Measurements from ENCODE around the gene ZNF470.

ZNF470 gene

GRCh38 chr19:56567274-56568120 lies at the start of gene ZNF470:
TSS of gene ZNF470 (plus strand) at chr19:56567468. CDS start at chr19:56570312, 2,844 bp downstream.
- peak; percentile 88 for DNase-seq

GRCh38 chr19:56525214-56525860 lies 41.9 kb upstream of the ZNF470 start:
- DNase-seq: no peak

- DNase-seq: no peak
These were observed 29.8 kb upstream of the ZNF470 start for GRCh38 chr19:56537442-56537841.

GRCh38 chr19:56538254-56538760 lies 29.0 kb upstream of the ZNF470 start:
- peak; percentile 92 for DNase-seq

GRCh38 chr19:56538761-56539263 lies 28.5 kb upstream of the ZNF470 start, which contains the start of gene ZFP28:
TSS of gene ZFP28 (plus strand) at chr19:56538948. CDS start at chr19:56539019, 71 bp downstream.
- peak; percentile 66 for DNase-seq

GRCh38 chr19:56543776-56544175 lies 23.5 kb upstream of the ZNF470 start:
- no peak for DNase-seq

GRCh38 chr19:56547535-56547934 lies 19.7 kb upstream of the ZNF470 start:
- DNase-seq: no peak

GRCh38 chr19:56554272-56554869 lies 12.9 kb upstream of the ZNF470 start:
- no peak for DNase-seq

GRCh38 chr19:56562766-56563165 lies 4.5 kb upstream of the ZNF470 start:
- DNase-seq: no peak

- DNase-seq: peak; percentile 40
These were observed 379 bp upstream of the ZNF470 start for GRCh38 chr19:56566904-56567273.

GRCh38 chr19:56572589-56572988 lies 5.3 kb downstream of the ZNF470 start:
- no peak for DNase-seq

- DNase-seq: no peak
These were observed 6.6 kb downstream of the ZNF470 start for GRCh38 chr19:56573914-56574313.

GRCh38 chr19:56577719-56578602 lies 10.7 kb downstream of the ZNF470 start:
- no peak for DNase-seq

GRCh38 chr19:56594446-56594782 lies 27.1 kb downstream of the ZNF470 start:
- no peak for DNase-seq

- peak; percentile 91 for DNase-seq
These were observed 27.7 kb downstream of the ZNF470 start, which contains the start of gene ZNF71 for GRCh38 chr19:56594783-56595547. TSS of gene ZNF71 (plus strand) at chr19:56595302. CDS start at chr19:56601559, 6,257 bp downstream.

- no peak for DNase-seq
These were observed 28.3 kb downstream of the ZNF470 start for GRCh38 chr19:56595548-56595899.

- no peak for DNase-seq
These were observed 29.4 kb downstream of the ZNF470 start for GRCh38 chr19:56596676-56597075.

- no peak for DNase-seq
These were observed 30.4 kb downstream of the ZNF470 start for GRCh38 chr19:56597696-56598095.

GRCh38 chr19:56601375-56601774 lies 34.1 kb downstream of the ZNF470 start:
- DNase-seq: no peak

- DNase-seq: no peak
These were observed 36.6 kb downstream of the ZNF470 start for GRCh38 chr19:56603829-56604228.

- no peak for DNase-seq
These were observed 41.2 kb downstream of the ZNF470 start for GRCh38 chr19:56608274-56608964.

Measured in DMS79 treated with DMSO at 0.1 percent for 48 hours (cell line).